Mucosa of rectum (tissue), 2 donors: ENCODE measurements around the gene CTSC.

Experiments used
- H3K27ac ChIP-seq, 2 donors: one replicate each; pipeline ENCODE4 v1.7.0; 2013; ENCODE audit warnings: inconsistent platforms in 2 of 2, low read depth in 2 of 2, low read length in 2 of 2
- H3K27me3 ChIP-seq, 2 donors: one replicate each; pipeline ENCODE4 v1.7.0; 2013; ENCODE audit warnings: low read length in 2 of 2; ENCODE audit not compliant: control insufficient read depth in 2 of 2, insufficient read depth in 2 of 2
- H3K36me3 ChIP-seq, 2 donors: one replicate each; pipeline ENCODE4 v1.7.0; 2013; ENCODE audit warnings: low read length in 2 of 2; ENCODE audit not compliant: control insufficient read depth in 2 of 2, insufficient read depth in 2 of 2
- H3K4me1 ChIP-seq, 2 donors: one replicate each; pipeline ENCODE4 v1.7.0; 2013; ENCODE audit warnings: low read length in 2 of 2, mild to moderate bottlenecking in 1 of 2; ENCODE audit not compliant: control insufficient read depth in 2 of 2, insufficient read depth in 2 of 2
- H3K4me3 ChIP-seq, 2 donors: one replicate each; pipeline ENCODE4 v1.7.0; 2013; ENCODE audit warnings: low read length in 2 of 2
- H3K9ac ChIP-seq, 2 donors: one replicate each; pipeline ENCODE4 v1.7.0; 2013; ENCODE audit warnings: low read length in 2 of 2, low read depth in 1 of 2, mild to moderate bottlenecking in 1 of 2
- H3K9me3 ChIP-seq, 2 donors: one replicate each; pipeline ENCODE4 v1.7.0; 2013; ENCODE audit warnings: low read length in 2 of 2; ENCODE audit not compliant: control insufficient read depth in 2 of 2
- donor health status: healthy.
- donor health status: Normal muscosa, but diverticular disease.

CTSC gene

DNA sequence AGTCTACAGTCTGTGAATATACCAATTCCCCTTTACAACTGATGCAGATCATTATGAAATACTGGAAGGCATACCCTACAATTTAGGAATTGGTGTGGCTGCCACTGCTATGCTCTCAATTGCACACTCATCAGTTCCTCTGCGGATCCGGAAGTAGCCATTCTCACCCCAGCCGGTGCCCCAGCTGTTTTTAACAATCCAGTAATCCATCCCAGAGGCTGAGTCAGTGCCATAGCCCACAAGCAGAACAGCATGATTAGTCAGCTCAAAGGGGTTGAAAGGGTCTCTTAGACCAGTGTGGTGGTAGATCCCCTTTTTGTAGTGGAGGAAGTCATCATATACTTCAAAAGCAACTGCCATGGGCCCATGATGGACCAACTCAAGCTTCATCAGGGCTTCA, 43.6 kb downstream of the CTSC start:
- no peak overlapping the region for H3K4me3 ChIP-seq
- peaks cover 9% of the 10 kb centered on the region in 2 donors for H3K36me3 ChIP-seq
- no peak overlapping the region for H3K27ac ChIP-seq
- H3K9me3 ChIP-seq, result no peaks in the 10 kb centered on the region
- no peak overlapping the region for H3K9ac ChIP-seq
- H3K4me1 ChIP-seq, result peaks cover 5 to 6% of the 10 kb centered on the region in 2 donors
- H3K27me3 ChIP-seq, result no peaks in the 10 kb centered on the region

DNA sequence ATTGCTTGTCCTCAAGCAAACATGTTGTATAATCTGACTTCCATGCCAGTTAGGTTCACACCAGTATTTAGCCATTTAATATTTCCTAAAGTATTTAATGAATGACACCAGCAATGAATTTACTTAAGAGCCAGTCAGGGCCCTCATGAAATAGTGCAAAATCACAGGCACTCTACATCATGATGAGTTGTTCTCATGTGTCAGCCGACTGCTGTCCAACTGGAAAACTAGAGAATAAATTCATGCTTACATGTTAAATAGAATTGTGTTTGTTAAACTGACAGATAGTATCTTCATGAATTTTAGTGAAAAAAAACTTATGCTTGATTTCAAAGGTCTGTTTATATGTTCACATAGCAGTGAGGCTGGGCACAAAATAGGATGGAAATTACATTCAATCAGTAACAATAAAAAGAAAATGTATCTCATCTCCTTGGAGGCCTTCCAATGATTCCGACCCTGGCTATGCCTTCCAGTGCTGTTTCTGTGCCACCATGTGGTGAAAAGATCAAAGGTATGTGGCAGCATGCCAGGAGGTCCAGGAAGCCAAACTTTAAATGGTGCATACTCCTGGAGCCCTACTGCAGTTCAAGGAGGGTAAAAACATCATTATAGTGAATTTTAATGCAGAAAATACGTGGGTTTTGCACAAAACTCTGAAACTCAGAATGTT, 45.2 kb downstream of the CTSC start:
- no peaks in the 10 kb centered on the region for H3K27me3 ChIP-seq
- H3K9me3 ChIP-seq, result no peaks in the 10 kb centered on the region
- no peak overlapping the region for H3K9ac ChIP-seq
- H3K27ac ChIP-seq, result no peak overlapping the region
- peaks cover 9% of the 10 kb centered on the region in 2 donors for H3K36me3 ChIP-seq
- no peak overlapping the region for H3K4me3 ChIP-seq
- peaks cover 3 to 5% of the 10 kb centered on the region in 2 donors for H3K4me1 ChIP-seq

DNA sequence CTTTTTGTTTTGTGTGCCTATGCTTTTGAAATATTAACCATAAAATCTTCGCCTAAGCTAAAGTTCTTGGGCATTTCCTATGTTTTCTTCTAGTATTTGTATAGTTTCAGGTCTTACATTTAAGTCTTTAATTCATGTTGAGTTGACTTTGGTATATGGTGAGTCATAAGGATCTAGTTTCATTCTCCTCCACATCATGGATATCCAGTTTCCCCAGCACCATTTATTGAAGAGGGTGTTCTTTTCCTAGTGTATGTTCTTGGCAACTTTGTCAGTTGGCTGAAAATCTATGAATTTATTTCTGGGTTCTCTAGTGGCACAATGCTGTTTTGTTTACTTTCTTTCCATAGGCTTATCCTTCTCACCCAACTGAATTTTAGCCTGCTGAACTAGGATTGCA, 49.0 kb downstream of the CTSC start:
- H3K27ac ChIP-seq, result no peak overlapping the region
- no peaks in the 10 kb centered on the region for H3K9me3 ChIP-seq
- no peak overlapping the region for H3K4me3 ChIP-seq
- H3K27me3 ChIP-seq, result no peaks in the 10 kb centered on the region
- H3K4me1 ChIP-seq, result peaks cover 3 to 5% of the 10 kb centered on the region in 2 donors
- H3K9ac ChIP-seq, result no peak overlapping the region
- no peaks in the 10 kb centered on the region for H3K36me3 ChIP-seq

DNA sequence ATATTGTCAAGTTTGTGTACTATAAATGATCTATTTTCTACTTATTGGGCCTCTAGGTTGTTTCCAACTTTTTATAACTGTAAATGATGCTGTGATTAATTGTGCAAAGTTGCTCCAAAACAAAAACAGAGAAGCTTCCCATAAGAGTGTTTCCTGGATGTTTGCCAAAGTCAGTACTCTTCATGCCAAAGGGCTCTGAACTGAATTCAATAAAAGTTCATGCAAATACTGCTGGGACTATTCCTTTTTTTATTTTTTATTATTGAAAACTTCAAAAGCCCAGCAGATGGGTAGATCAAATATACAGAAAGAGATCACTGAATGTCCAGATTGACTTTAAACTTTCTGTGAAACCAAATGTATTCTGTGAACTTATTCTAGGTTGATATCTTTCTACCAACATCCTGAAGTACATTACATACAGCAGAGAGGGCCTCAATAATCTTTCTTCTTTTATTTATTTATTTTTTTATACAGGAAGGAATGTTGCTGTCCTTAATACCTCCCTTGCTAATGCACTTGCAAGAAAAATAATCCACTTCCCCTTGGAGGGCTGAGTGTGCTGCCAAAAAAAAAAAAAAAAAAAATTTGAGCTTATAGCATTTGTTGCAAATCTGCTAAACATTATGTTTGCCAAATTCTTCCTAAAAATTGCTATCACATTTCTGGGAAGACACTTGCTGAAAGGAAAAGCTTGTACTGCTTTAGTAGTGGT, 53.0 kb downstream of the CTSC start:
- no peak overlapping the region for H3K4me3 ChIP-seq
- H3K9ac ChIP-seq, result no peak overlapping the region
- H3K4me1 ChIP-seq, result peaks cover 0 to 3% of the 10 kb centered on the region in 2 donors
- no peaks in the 10 kb centered on the region for H3K36me3 ChIP-seq
- no peaks in the 10 kb centered on the region for H3K27me3 ChIP-seq
- no peaks in the 10 kb centered on the region for H3K9me3 ChIP-seq
- H3K27ac ChIP-seq, result no peak overlapping the region

DNA sequence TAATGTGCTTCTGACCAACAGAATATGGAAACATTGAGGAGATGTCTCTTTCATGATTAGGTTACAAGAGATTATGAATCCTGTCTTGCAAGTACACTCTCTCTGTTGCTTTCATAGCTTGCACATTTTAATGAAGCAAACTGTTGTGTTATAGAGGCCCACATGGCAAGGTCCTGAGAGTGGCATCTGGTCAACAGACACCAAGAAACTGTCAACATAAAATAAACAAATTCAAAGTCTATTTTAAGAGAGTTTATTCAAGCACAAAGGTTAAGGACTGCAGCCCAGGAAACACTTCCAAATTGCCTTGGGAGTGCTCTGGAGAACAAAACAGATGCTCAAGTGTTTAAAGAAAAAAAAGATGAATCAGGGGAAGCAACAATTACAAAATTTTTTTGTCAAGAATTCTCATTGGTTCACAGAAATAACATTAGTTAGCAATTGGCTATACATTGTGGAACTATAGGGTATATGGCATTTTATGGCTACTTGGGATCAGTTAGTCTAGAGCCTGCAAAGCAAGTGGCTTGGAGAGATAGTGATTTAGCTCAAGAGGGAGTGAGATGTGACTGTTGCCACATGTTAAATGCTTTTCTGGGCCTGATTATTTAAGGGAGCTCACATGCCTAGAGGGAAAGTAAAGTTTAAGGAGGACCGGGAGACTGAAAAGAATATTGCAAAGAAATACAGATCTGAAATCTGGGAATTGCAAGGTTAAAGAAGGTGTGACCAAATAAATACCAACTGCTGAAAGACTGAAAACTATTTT, 54.6 kb downstream of the CTSC start:
- Histone ChIP-seq H3K27me3 (no peaks in the 10 kb centered on the region), H3K9me3 (no peaks in the 10 kb centered on the region), H3K4me1 (peaks cover 0 to 3% of the 10 kb centered on the region in 2 donors), H3K9ac (no peak overlapping the region), H3K36me3 (no peaks in the 10 kb centered on the region), H3K27ac (no peak overlapping the region), H3K4me3 (no peak overlapping the region)

DNA sequence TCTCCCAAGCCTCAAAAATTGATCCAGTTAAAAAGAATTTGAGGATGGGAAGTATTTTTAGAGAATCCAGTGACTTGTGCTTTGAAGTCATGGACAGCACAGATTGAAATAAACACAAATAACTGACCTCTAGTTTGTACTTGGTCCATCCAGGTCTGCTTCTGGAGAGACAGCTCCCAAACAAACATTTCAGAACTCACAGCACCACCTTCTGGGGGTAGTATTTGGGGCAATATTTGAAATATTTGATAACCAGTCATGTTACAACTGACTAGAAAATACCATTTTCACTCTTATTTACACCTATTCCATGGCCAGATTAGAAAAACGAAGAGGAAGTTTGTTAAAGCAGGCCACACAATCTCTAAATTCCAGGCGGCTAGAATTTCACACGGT, 56.2 kb downstream of the CTSC start:
- Histone ChIP-seq H3K9ac (no peak overlapping the region), H3K36me3 (no peaks in the 10 kb centered on the region), H3K27ac (no peak overlapping the region), H3K9me3 (no peaks in the 10 kb centered on the region), H3K27me3 (no peaks in the 10 kb centered on the region), H3K4me3 (no peak overlapping the region), H3K4me1 (peaks cover 0 to 3% of the 10 kb centered on the region in 2 donors)

DNA sequence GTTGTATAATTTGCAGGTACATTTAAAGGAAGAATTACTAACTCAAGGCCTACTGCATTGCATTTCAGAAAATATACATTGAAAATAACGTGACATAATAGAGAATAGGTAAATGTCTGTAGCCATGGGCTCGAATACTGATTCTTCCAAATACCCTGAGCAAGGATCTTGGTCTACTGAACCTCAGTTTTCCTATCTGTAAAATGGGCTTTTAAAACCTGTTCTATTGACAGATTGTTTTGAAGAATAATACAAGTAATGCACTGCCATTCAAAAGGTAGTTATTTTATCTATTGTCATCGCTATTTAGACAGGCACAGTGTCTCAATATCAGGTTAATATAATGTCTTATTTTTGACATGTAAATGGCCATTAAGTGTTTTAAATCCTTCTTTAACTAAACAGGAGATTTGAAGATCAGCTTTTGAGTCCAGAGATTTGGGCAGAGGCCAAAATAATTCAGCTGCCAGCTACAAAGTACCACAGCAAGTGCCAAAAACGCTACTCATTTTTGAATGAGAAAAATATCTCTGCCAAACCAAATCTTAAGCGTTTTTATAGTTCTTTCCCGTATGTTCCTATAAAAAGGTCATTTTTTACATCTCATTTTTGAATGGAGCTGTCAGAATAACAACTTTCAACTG, 56.7 kb downstream of the CTSC start:
- H3K9me3 ChIP-seq, result no peaks in the 10 kb centered on the region
- no peaks in the 10 kb centered on the region for H3K36me3 ChIP-seq
- no peak overlapping the region for H3K9ac ChIP-seq
- H3K27me3 ChIP-seq, result no peaks in the 10 kb centered on the region
- H3K4me1 ChIP-seq, result peaks cover 0 to 3% of the 10 kb centered on the region in 2 donors
- no peak overlapping the region for H3K27ac ChIP-seq
- H3K4me3 ChIP-seq, result no peak overlapping the region

DNA sequence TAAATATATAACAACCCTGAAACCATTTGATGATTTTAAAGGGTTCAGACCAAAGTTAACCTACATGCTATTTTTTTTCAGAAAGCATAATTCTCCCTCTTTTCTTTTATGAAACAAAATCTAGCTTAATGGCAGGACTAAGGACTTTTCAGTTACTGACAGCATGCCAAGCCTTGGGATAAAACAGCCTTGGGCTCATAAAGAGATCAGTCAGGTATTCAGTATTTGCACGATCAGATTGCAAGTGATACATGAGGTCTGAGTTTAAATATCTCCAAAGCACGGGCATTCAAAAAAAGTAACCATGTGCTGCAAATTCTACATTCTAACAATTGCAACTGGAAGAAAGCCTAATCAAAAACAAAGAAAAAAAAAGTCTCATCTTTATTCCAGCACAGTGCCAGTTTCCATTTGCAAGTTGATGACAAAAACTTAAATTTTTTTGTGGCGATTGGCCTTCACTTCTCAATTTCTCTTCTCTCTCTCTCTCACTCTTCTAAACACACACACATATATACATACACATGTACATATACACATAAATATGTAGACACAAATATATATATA, 60.1 kb downstream of the CTSC start:
- no peaks in the 10 kb centered on the region for H3K9me3 ChIP-seq
- H3K9ac ChIP-seq, result no peak overlapping the region
- no peak overlapping the region for H3K27ac ChIP-seq

DNA sequence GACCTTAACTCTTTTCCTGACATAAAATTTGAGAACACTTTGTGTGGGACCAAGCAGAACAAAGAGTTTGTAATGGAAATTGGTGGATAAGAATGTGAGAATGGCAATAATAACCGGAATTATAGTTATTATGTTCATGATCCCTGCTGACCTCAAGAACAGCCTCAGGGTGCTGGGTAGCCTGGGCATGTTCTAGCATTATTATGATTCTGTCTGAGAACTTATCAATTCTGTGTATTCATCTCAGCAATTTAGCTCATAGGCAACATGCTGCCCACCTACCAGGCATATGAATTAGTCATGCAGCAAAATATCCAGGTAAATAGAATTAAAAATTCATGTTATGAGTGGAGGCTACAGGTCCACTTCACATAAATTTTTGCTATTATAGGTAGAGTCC, 61.9 kb downstream of the CTSC start:
- H3K4me3 ChIP-seq, result no peak overlapping the region
- no peaks in the 10 kb centered on the region for H3K36me3 ChIP-seq
- no peaks in the 10 kb centered on the region for H3K4me1 ChIP-seq
- H3K27ac ChIP-seq, result no peak overlapping the region
- no peaks in the 10 kb centered on the region for H3K9me3 ChIP-seq
- no peaks in the 10 kb centered on the region for H3K27me3 ChIP-seq
- H3K9ac ChIP-seq, result no peak overlapping the region

More for the DNA sequence above, 60.1 kb downstream of the CTSC start:
- Histone ChIP-seq H3K36me3 (no peaks in the 10 kb centered on the region), H3K4me1 (peaks cover 0 to 3% of the 10 kb centered on the region in 2 donors), H3K27me3 (no peaks in the 10 kb centered on the region), H3K4me3 (no peak overlapping the region)
